Activated B cell treated with CpG ODN at 0.5 μM for 24 hours (primary cell): ENCODE measurements around the gene NCOA1. TPM values are rescaled to one million over a fixed set of nuclear protein-coding genes. Genes with fewer than 3 reads are reported as not detected.
"Not testable (repeated sequence)": the region's sequence is repeated elsewhere in the genome, so short reads cannot be mapped to it uniquely, and the experiment has no call there.

Source experiments
- ATAC-seq: fragments of 200-7000 bp; cut with Tn5 transposase; one replicate; pipeline ENCODE4 v1.10.0; 2021; ENCODE audit warnings: low read depth, mild to moderate bottlenecking, moderate library complexity
- CTCF ChIA-PET: fragments of 350-600 bp; sonication (Branson Sonifier 250); formaldehyde crosslinking; loops from one replicate; lab custom pipeline; 2021; ENCODE audit warnings: antibody characterized with exemption; lab: Charles Lee
- POLR2A ChIA-PET: fragments of 350-600 bp; sonication (Branson Sonifier 250); formaldehyde crosslinking; loops from one replicate; lab custom pipeline; 2021; ENCODE audit warnings: antibody characterized with exemption; lab: Charles Lee
- DNase-seq: peaks from one replicate; pipeline ENCODE4 v3.0.0; 2022
- H3K27ac Mint-ChIP-seq: one replicate; pipeline ENCODE4 v1.8.0; 2020; ENCODE audit warnings: mixed read lengths
- H3K27me3 Mint-ChIP-seq: one replicate; pipeline ENCODE4 v1.8.0; 2021; ENCODE audit warnings: mixed read lengths
- H3K36me3 Mint-ChIP-seq: one replicate; pipeline ENCODE4 v1.8.0; 2021; ENCODE audit warnings: low read depth, mixed read lengths
- H3K4me1 Mint-ChIP-seq: one replicate; pipeline ENCODE4 v1.8.0; 2021; ENCODE audit warnings: mixed read lengths
- H3K4me3 Mint-ChIP-seq: one replicate; pipeline ENCODE4 v1.8.0; 2020; ENCODE audit warnings: mild to moderate bottlenecking, mixed read lengths
- H3K9me3 Mint-ChIP-seq: one replicate; pipeline ENCODE4 v1.8.0; 2020; ENCODE audit warnings: mixed read lengths
- CTCF ChIP-seq: fragments of 200-600 bp; IDR thresholded peaks from one replicate; pipeline ENCODE4 v1.8.0; 2022; ENCODE audit warnings: antibody characterized with exemption, mild to moderate bottlenecking
- intact Hi-C: fragments of 100-400 bp; cut with micrococcal nuclease; formaldehyde crosslinking; loops from one replicate; pipeline ENCODE4 v1.15.1; 2024
- total RNA-seq: library from RNA; stranded (reverse); gene quantifications from 2 replicates; pipeline ENCODE4 v1.2.3, GENCODE V29; 2022

The NCOA1 gene
- total RNA-seq, 1 donor from 2014 or later = 49.5 TPM

- Mint-ChIP-seq H3K4me1 (peaks cover 67% of the 10 kb centered on the region), H3K36me3 (peaks cover 14% of the 10 kb centered on the region), H3K9me3 (no peaks in the 10 kb centered on the region), H3K4me3 (no peak overlapping the region), H3K27ac (no peak overlapping the region), H3K27me3 (no peaks in the 10 kb centered on the region)
- TF ChIP-seq CTCF = no peak
- POLR2A ChIA-PET = no interaction called here
- no peak for ATAC-seq
- intact Hi-C loops = no loop called here
- no peak for DNase-seq
- CTCF ChIA-PET = no interaction called here
Observed at GRCh38 chr2:24580561-24580960, 89.5 kb downstream of the NCOA1 start.

GRCh38 chr2:24581971-24582370 is 90.9 kb downstream of the NCOA1 start:
- Mint-ChIP-seq H3K4me1 (peaks cover 68% of the 10 kb centered on the region), H3K36me3 (peaks cover 14% of the 10 kb centered on the region)
- H3K4me3 Mint-ChIP-seq, DNase-seq, H3K27me3 Mint-ChIP-seq, POLR2A ChIA-PET, ATAC-seq, H3K27ac Mint-ChIP-seq, H3K9me3 Mint-ChIP-seq, intact Hi-C loops, CTCF ChIA-PET: not testable (repeated sequence)

- POLR2A ChIA-PET = interaction anchor here (0.6 to 1.9 kb wide), 5 partner anchors 9 to 190 kb away, joined by 3 to 9 read pairs (median 3); partner anchors contain the start of gene NCOA1
- H3K36me3 Mint-ChIP-seq = peaks cover 27% of the 10 kb centered on the region
- DNase-seq (no peak), ATAC-seq (peak; percentile 86)
- intact Hi-C loops = loop anchor here (1.0 kb wide), 1 partner anchor 10 kb away; no protein-coding TSS in a partner anchor
- no peaks in the 10 kb centered on the region for H3K27me3 Mint-ChIP-seq
- H3K4me3 Mint-ChIP-seq = peak overlapping the region; percentile 59
- CTCF ChIA-PET = no interaction called here
- peak overlapping the region; percentile 64 for H3K27ac Mint-ChIP-seq
- no peaks in the 10 kb centered on the region for H3K9me3 Mint-ChIP-seq
- no peak for TF ChIP-seq CTCF
- H3K4me1 Mint-ChIP-seq = peaks cover 34% of the 10 kb centered on the region
Observed at GRCh38 chr2:24586955-24587354, 95.9 kb downstream of the NCOA1 start.

GRCh38 chr2:24588294-24588693 is 97.2 kb downstream of the NCOA1 start:
- POLR2A ChIA-PET = interaction anchor here (1.0 kb wide), 1 partner anchor 95 kb away, joined by 5 read pairs; no protein-coding TSS in a partner anchor

GRCh38 chr2:24592441-24593100 is 101.5 kb downstream of the NCOA1 start:
- H3K27ac Mint-ChIP-seq = no peak overlapping the region
- POLR2A ChIA-PET = no interaction called here

More at GRCh38 chr2:24588294-24588693, 97.2 kb downstream of the NCOA1 start:
- no peaks in the 10 kb centered on the region for H3K9me3 Mint-ChIP-seq
- peaks cover 28% of the 10 kb centered on the region for H3K4me1 Mint-ChIP-seq
- peak overlapping the region; percentile 41 for H3K27ac Mint-ChIP-seq
- DNase-seq = no peak
- ATAC-seq = no peak
- intact Hi-C loops = no loop called here
- H3K27me3 Mint-ChIP-seq = no peaks in the 10 kb centered on the region
- no peak overlapping the region for H3K4me3 Mint-ChIP-seq
- no peak for TF ChIP-seq CTCF
- peaks cover 20% of the 10 kb centered on the region for H3K36me3 Mint-ChIP-seq
- CTCF ChIA-PET = no interaction called here

More at GRCh38 chr2:24592441-24593100, 101.5 kb downstream of the NCOA1 start:
- H3K4me3 Mint-ChIP-seq = no peak overlapping the region
- CTCF ChIA-PET = interaction anchor here (0.6 kb wide), 1 partner anchor 103 kb away, joined by 3 read pairs; no protein-coding TSS in a partner anchor
- H3K36me3 Mint-ChIP-seq = peaks cover 19% of the 10 kb centered on the region
- ATAC-seq (no peak), DNase-seq (no peak)
- intact Hi-C loops = no loop called here
- TF ChIP-seq CTCF = no peak
- peaks cover 10% of the 10 kb centered on the region for H3K4me1 Mint-ChIP-seq
- no peaks in the 10 kb centered on the region for H3K9me3 Mint-ChIP-seq
- no peaks in the 10 kb centered on the region for H3K27me3 Mint-ChIP-seq
